SH-SY5Y (cell line): ENCODE data around the gene OASL.

Experiments used
- GATA2 ChIP-seq: IDR thresholded peaks from 2 replicates; pipeline ENCODE4 v1.6.1; 2011; ENCODE audit warnings: mild to moderate bottlenecking, low read depth, low read length
- GATA3 ChIP-seq: IDR thresholded peaks from 2 replicates; pipeline ENCODE4 v1.6.1; 2011; ENCODE audit warnings: low read depth, mild to moderate bottlenecking, low read length, moderate library complexity

GRCh38 chr12:121048442-121048841 lies 9.4 kb upstream of the OASL start:
- peak; percentile 30; the same call in 1 of the 2 replicates for TF ChIP-seq GATA2
- no peak for TF ChIP-seq GATA3
